CD4-positive, alpha-beta memory T cell (primary cell): Measurements from ENCODE around the gene MICU1. TPM values are rescaled to one million over a fixed set of nuclear protein-coding genes. Genes with fewer than 3 reads are reported as not detected.

Experiments used
- CTCF ChIA-PET: fragments of 350-600 bp; sonication (Branson Sonifier 250); formaldehyde crosslinking; loops from one replicate; lab custom pipeline; 2021; ENCODE audit warnings: inconsistent platforms; ENCODE audit not compliant: partially characterized antibody; lab: Charles Lee
- POLR2A ChIA-PET: fragments of 350-600 bp; sonication (Branson Sonifier 250); formaldehyde crosslinking; loops from one replicate; lab custom pipeline; 2021; ENCODE audit not compliant: partially characterized antibody; lab: Charles Lee
- DNase-seq, 5 donors: peaks; one replicate each; pipeline versions ENCODE4 v3.0.0 to v3.0.0-alpha.2; 2020 to 2022; ENCODE audit warnings: mixed read lengths in 1 of 5
- H3K27ac ChIP-seq: one replicate; pipeline ENCODE4 v1.7.0; 2013; ENCODE audit warnings: low read depth, low read length
- H3K27me3 ChIP-seq: 2 replicates; pipeline ENCODE4 v1.7.0; 2013; ENCODE audit warnings: mild to moderate bottlenecking, low read length, moderate library complexity; ENCODE audit not compliant: insufficient read depth
- H3K36me3 ChIP-seq: 2 replicates; pipeline ENCODE4 v1.7.0; 2013; ENCODE audit warnings: mild to moderate bottlenecking, low read length, moderate library complexity; ENCODE audit not compliant: insufficient read depth
- H3K4me1 ChIP-seq: 2 replicates; pipeline ENCODE4 v1.7.0; 2013; ENCODE audit warnings: mild to moderate bottlenecking, low read length, moderate library complexity; ENCODE audit not compliant: insufficient read depth
- H3K4me3 ChIP-seq, 2 donors: one replicate each; pipeline ENCODE4 v1.7.0; 2013; ENCODE audit warnings: low read length in 2 of 2, mild to moderate bottlenecking in 1 of 2
- H3K9me3 ChIP-seq, 2 donors: one replicate each; pipeline ENCODE4 v1.7.0; 2013; ENCODE audit warnings: low read length in 2 of 2, control low read depth in 1 of 2; ENCODE audit not compliant: control insufficient read depth in 1 of 2
- H3K27ac Mint-ChIP-seq, 7 donors: one replicate each; pipeline ENCODE4 v1.8.0; 2020 to 2021; ENCODE audit warnings: mixed read lengths in 7 of 7, mild to moderate bottlenecking in 6 of 7, inconsistent platforms in 3 of 7, moderate library complexity in 3 of 7
- H3K27me3 Mint-ChIP-seq, 2 donors: one replicate each; pipeline ENCODE4 v1.8.0; 2020 to 2021; ENCODE audit warnings: mixed read lengths in 2 of 2
- H3K36me3 Mint-ChIP-seq, 2 donors: one replicate each; pipeline ENCODE4 v1.8.0; 2020 to 2021; ENCODE audit warnings: mixed read lengths in 2 of 2, inconsistent platforms in 1 of 2, mild to moderate bottlenecking in 1 of 2
- H3K4me1 Mint-ChIP-seq, 4 donors: one replicate each; pipeline ENCODE4 v1.8.0; 2020 to 2021; ENCODE audit warnings: mixed read lengths in 4 of 4, mild to moderate bottlenecking in 1 of 4
- H3K4me3 Mint-ChIP-seq, 8 donors: one replicate each; pipeline ENCODE4 v1.8.0; 2020 to 2021; ENCODE audit warnings: mixed read lengths in 8 of 8, mild to moderate bottlenecking in 7 of 8, moderate library complexity in 6 of 8, inconsistent platforms in 3 of 8
- H3K9me3 Mint-ChIP-seq, 8 donors: one replicate each; pipeline ENCODE4 v1.8.0; 2020 to 2021; ENCODE audit warnings: mixed read lengths in 8 of 8, mild to moderate bottlenecking in 5 of 8, inconsistent platforms in 3 of 8, moderate library complexity in 1 of 8
- intact Hi-C: fragments of 100-400 bp; cut with micrococcal nuclease; formaldehyde crosslinking; loops from one replicate; pipeline ENCODE4 v1.15.1; 2023
- polyA plus RNA-seq, 2 donors: library from polyadenylated mRNA; unstranded; fragments of 300-500 nt; fragmentation: Illumina TruSeq; gene quantifications; one replicate each; pipeline ENCODE4 v1.2.3, GENCODE V29; 2021
- total RNA-seq, 2 experiments: library from RNA; stranded (reverse); gene quantifications; one replicate each; pipeline ENCODE4 v1.2.3, GENCODE V29; 2021

Gene MICU1
- total and polyA plus RNA-seq, 4 experiments from 2014 or later = 24.9 to 30.4 (median 27.1) TPM

DNA sequence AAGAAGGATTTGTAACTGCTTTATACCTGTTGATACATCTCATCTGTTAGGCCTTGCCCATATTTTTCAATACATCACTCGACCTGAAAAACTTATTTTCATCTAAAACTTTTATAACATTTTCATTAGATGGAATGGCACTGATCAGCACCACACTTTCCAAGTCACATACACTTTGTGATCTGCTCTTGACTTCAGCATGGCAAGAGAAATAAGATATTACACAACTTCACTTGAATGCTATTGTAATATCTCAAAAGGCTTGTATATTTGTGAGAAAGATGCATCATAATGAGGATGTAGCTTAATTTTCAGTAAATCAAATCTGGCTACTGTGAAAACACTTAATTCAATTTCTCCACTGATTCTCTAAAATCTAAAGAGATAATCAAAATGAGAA, 126.2 kb downstream of the MICU1 start:
- no peaks in the 10 kb centered on the region for H3K36me3 ChIP-seq
- intact Hi-C loops = no loop called here
- peaks cover 0 to 11% (median 6%) of the 10 kb centered on the region in 8 donors for H3K9me3 Mint-ChIP-seq
- no peaks in the 10 kb centered on the region for H3K4me1 ChIP-seq
- H3K9me3 ChIP-seq = no peaks in the 10 kb centered on the region
- no peaks in the 10 kb centered on the region for H3K27me3 ChIP-seq
- no peaks in the 10 kb centered on the region for H3K27me3 Mint-ChIP-seq
- peaks cover 10 to 21% of the 10 kb centered on the region in 2 donors for H3K36me3 Mint-ChIP-seq
- H3K4me1 Mint-ChIP-seq = peaks cover 0 to 3% (median 2%) of the 10 kb centered on the region in 4 donors
- ChIA-PET POLR2A (no interaction called here), CTCF (no interaction called here)
- no peak for DNase-seq
- no peak overlapping the region for H3K27ac Mint-ChIP-seq
- H3K27ac ChIP-seq = no peak overlapping the region
- H3K4me3 Mint-ChIP-seq = no peak overlapping the region
- H3K4me3 ChIP-seq = no peak overlapping the region

DNA sequence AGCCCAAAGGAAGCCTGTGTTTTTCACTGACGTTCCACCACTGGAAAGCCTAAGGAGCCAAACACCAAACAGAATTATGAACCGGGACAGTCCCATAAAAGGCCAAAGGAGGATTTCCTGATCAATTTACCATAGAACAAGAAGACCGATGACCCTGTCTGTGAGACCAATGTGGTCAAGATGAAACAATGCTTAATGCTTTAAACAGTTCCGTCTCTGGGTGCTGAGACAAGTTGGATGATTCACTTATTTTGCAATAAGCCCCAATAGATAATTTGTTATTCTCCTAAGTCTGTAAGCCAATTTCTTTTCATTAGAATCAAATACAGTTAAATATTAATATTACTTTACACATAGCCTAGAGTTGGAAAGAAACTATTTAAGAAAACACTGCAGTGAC, 134.9 kb downstream of the MICU1 start:
- Mint-ChIP-seq H3K4me1 (no peaks in the 10 kb centered on the region), H3K9me3 (no peaks in the 10 kb centered on the region), H3K36me3 (peaks cover 3% of the 10 kb centered on the region in 2 donors), H3K4me3 (no peak overlapping the region), H3K27ac (no peak overlapping the region), H3K27me3 (no peaks in the 10 kb centered on the region)
- Histone ChIP-seq H3K4me1 (no peaks in the 10 kb centered on the region), H3K36me3 (no peaks in the 10 kb centered on the region), H3K4me3 (no peak overlapping the region), H3K27ac (no peak overlapping the region), H3K9me3 (no peaks in the 10 kb centered on the region), H3K27me3 (no peaks in the 10 kb centered on the region)
- POLR2A ChIA-PET = no interaction called here
- intact Hi-C loops = no loop called here
- no peak for DNase-seq
- CTCF ChIA-PET = no interaction called here

DNA sequence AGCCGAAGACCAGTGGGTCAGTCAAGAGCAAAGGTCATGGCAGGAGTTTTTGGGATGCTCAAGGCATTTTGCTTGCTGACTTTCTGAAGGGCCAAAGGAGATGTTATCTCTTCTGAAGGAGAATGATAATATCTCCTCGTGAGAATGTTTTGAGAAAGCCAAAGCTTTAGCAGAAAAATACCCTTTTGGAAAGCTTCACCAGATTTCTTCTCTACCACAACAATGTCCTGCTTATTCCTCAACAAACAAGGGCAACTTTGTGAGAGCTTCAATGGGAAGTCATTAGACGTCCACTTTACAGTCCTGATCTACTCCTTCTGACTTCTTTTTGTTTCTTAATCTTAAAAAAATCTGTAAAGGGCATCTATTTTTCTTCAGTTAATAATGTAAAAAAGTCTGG, 138.4 kb downstream of the MICU1 start:
- Mint-ChIP-seq H3K36me3 (peaks cover 3 to 11% of the 10 kb centered on the region in 2 donors), H3K4me3 (no peak overlapping the region), H3K9me3 (no peaks in the 10 kb centered on the region), H3K4me1 (no peaks in the 10 kb centered on the region), H3K27ac (no peak overlapping the region), H3K27me3 (no peaks in the 10 kb centered on the region)
- Histone ChIP-seq H3K9me3 (no peaks in the 10 kb centered on the region), H3K36me3 (no peaks in the 10 kb centered on the region), H3K4me1 (no peaks in the 10 kb centered on the region), H3K27ac (no peak overlapping the region), H3K27me3 (no peaks in the 10 kb centered on the region), H3K4me3 (no peak overlapping the region)
- intact Hi-C loops = no loop called here
- ChIA-PET CTCF (no interaction called here), POLR2A (no interaction called here)
- no peak for DNase-seq

DNA sequence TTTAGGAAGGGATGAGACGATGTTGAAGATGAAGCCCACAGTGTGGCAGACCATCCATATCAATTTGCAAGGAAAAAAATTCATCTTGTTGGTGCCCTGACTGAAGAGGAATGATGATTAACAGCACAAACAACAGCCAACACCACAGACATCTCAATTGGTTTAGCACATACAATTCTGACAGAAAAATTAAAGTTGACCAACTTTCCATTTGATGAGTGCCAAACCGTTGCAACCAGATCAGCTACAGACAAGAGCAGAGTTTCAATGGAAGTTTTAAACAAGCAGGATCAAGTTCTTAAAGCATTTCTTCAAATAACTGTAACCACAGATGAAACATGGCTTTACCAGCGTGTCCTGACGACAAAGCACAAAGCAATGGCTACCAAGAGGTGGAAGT, 138.8 kb downstream of the MICU1 start:
- no peaks in the 10 kb centered on the region for H3K36me3 ChIP-seq
- no peaks in the 10 kb centered on the region for H3K4me1 ChIP-seq
- H3K4me1 Mint-ChIP-seq = no peaks in the 10 kb centered on the region
- H3K9me3 Mint-ChIP-seq = no peaks in the 10 kb centered on the region
- no peak overlapping the region for H3K4me3 Mint-ChIP-seq
- POLR2A ChIA-PET = no interaction called here
- intact Hi-C loops = no loop called here
- H3K4me3 ChIP-seq = no peak overlapping the region
- H3K27me3 ChIP-seq = no peaks in the 10 kb centered on the region
- no peaks in the 10 kb centered on the region for H3K9me3 ChIP-seq
- H3K27me3 Mint-ChIP-seq = no peaks in the 10 kb centered on the region
- H3K36me3 Mint-ChIP-seq = peaks cover 3 to 11% of the 10 kb centered on the region in 2 donors
- H3K27ac ChIP-seq = no peak overlapping the region
- no peak for DNase-seq
- no peak overlapping the region for H3K27ac Mint-ChIP-seq
- CTCF ChIA-PET = no interaction called here

DNA sequence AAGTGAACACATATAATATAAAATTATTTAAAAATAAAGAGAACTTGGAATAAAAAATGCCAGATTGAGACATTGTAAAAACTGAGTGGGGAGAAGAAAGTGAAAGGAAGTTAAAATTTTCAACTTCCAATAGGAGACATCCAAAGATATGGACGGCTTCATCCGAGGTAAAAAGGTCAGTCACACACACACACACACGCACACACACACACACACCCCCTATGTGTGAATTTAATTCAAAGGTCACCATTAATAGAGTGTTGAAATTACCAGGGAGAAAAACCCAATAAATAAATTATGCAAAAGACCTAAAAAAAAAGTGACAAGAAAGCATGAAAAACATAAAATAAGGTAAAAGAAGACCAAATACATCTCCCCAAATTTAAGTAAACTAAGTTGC, 140.2 kb downstream of the MICU1 start:
- Histone ChIP-seq H3K27ac (no peak overlapping the region), H3K9me3 (no peaks in the 10 kb centered on the region), H3K36me3 (no peaks in the 10 kb centered on the region), H3K27me3 (no peaks in the 10 kb centered on the region), H3K4me3 (no peak overlapping the region), H3K4me1 (no peaks in the 10 kb centered on the region)
- peaks cover 3 to 11% of the 10 kb centered on the region in 2 donors for H3K36me3 Mint-ChIP-seq
- no peak overlapping the region for H3K4me3 Mint-ChIP-seq
- H3K27me3 Mint-ChIP-seq = no peaks in the 10 kb centered on the region
- no peak overlapping the region for H3K27ac Mint-ChIP-seq
- intact Hi-C loops = no loop called here
- ChIA-PET POLR2A (no interaction called here), CTCF (no interaction called here)
- no peaks in the 10 kb centered on the region for H3K4me1 Mint-ChIP-seq
- no peaks in the 10 kb centered on the region for H3K9me3 Mint-ChIP-seq
- DNase-seq = no peak

DNA sequence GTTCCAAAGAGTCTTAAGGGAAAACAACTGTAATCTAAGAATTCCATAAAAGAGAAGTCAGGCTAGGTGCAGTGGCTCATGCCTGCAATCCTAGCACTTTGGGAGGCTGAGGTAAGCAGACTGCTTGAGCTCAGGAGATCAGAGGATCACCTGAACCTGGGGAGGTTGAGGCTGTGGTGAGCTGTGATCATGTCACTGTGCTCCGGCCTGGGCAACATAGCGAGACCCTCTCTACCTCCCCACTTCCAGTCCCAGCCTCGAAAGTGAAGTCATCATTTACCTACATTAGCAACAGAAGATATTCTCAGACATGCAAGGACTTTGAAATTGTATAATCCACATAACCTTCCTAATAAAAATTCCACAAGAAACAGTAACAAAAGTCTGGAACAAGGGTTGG, 141.4 kb downstream of the MICU1 start:
- Histone ChIP-seq H3K27ac (no peak overlapping the region), H3K9me3 (no peaks in the 10 kb centered on the region), H3K36me3 (no peaks in the 10 kb centered on the region), H3K27me3 (no peaks in the 10 kb centered on the region), H3K4me3 (no peak overlapping the region), H3K4me1 (no peaks in the 10 kb centered on the region)
- Mint-ChIP-seq H3K36me3 (peaks cover 6 to 14% of the 10 kb centered on the region in 2 donors), H3K27me3 (no peaks in the 10 kb centered on the region), H3K9me3 (no peaks in the 10 kb centered on the region), H3K4me1 (no peaks in the 10 kb centered on the region), H3K27ac (no peak overlapping the region), H3K4me3 (no peak overlapping the region)
- CTCF ChIA-PET = no interaction called here
- intact Hi-C loops = no loop called here
- POLR2A ChIA-PET = no interaction called here
- DNase-seq = no peak

DNA sequence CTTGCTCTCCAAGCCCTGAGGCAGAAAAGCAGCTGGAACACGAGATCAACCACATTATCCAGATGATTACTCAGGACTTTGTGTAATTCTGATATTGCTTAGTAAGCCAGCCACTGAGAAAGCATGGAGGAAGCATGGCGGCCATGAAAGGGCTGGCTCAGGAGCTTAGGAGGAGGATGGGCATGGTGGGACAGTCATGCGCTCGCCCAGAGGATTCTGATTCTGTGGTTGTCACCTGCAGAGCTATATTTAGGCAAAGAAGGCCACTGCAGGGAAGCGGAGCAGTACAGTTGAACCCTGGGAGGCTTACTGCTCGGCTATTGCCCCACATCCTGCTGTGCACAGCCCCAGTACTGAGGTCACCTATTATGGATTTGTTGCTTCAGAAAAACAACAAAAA, 142.4 kb downstream of the MICU1 start:
- Mint-ChIP-seq H3K4me3 (no peak overlapping the region), H3K27me3 (no peaks in the 10 kb centered on the region), H3K36me3 (peaks cover 6 to 22% of the 10 kb centered on the region in 2 donors), H3K4me1 (no peaks in the 10 kb centered on the region), H3K9me3 (no peaks in the 10 kb centered on the region), H3K27ac (peak overlapping the region in 1 of 7 donors; percentile 67)
- Histone ChIP-seq H3K36me3 (no peaks in the 10 kb centered on the region), H3K9me3 (no peaks in the 10 kb centered on the region), H3K27me3 (no peaks in the 10 kb centered on the region), H3K4me3 (no peak overlapping the region), H3K27ac (no peak overlapping the region), H3K4me1 (no peaks in the 10 kb centered on the region)
- ChIA-PET POLR2A (no interaction called here), CTCF (no interaction called here)
- no peak for DNase-seq
- intact Hi-C loops = no loop called here

DNA sequence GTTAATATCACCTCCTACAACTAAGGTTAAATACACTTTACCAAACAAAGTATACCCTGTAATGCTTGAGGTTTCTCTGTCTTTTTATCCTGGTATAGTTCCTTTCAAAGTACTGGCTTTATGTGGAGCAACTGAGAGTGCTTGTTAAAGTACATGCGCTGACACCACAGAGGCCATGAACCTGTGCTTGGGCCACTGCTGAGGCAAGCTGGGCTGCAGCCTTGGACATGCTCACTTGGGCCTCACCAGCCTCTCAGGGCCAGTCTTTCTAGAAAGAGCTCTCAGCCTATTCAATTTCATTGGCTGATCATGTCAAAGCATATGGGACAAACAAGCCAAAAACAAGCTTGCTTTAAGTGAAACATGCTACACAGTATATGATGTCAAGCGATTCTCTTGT, 145.0 kb downstream of the MICU1 start:
- Mint-ChIP-seq H3K4me1 (no peaks in the 10 kb centered on the region), H3K9me3 (no peaks in the 10 kb centered on the region), H3K27ac (no peak overlapping the region), H3K4me3 (no peak overlapping the region), H3K27me3 (no peaks in the 10 kb centered on the region), H3K36me3 (peaks cover 18 to 38% of the 10 kb centered on the region in 2 donors)
- Histone ChIP-seq H3K4me3 (no peak overlapping the region), H3K9me3 (no peaks in the 10 kb centered on the region), H3K4me1 (no peaks in the 10 kb centered on the region), H3K36me3 (peaks cover 7% of the 10 kb centered on the region), H3K27ac (no peak overlapping the region), H3K27me3 (no peaks in the 10 kb centered on the region)
- POLR2A ChIA-PET = no interaction called here
- CTCF ChIA-PET = no interaction called here
- no peak for DNase-seq
- intact Hi-C loops = no loop called here
